HG02970 (cell line): ENCODE measurements around the gene ELAVL3.
"Not testable (repeated sequence)": the region's sequence is repeated elsewhere in the genome, so short reads cannot be mapped to it uniquely, and the experiment has no call there.

Experiments used
- ATAC-seq: cut with Tn5 transposase; IDR thresholded peaks from one replicate; pipeline ENCODE4 v1.9.1; 2021; ENCODE audit warnings: mild to moderate bottlenecking, moderate library complexity, moderate number of reproducible peaks; ENCODE audit not compliant: unreplicated experiment, low FRiP score

The ELAVL3 gene

DNA sequence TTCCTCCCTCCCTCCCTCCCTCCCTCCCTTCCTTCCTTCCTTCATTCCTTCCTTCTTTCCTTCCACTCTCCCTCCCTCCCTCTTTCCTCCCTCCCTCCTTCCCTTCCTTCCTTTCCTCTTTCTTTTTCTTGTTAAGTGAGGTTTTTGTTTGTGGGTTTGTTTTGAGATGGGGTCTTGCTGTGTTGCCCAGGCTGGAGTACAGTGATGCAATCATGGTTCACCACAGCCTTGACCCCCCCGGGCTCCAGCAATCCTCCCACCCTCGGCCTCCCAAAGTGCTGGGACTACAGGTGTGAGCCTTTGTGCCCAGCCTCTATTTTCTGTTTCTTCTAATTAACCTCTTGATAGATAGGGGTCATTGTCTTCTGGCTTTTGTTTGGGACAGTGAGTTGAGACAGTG, 19.4 kb downstream of the ELAVL3 start:
- no peak for ATAC-seq

- ATAC-seq: no peak
Measured at GRCh38 chr19:11460207-11460606, 20.6 kb downstream of the ELAVL3 start.

GRCh38 chr19:11458912-11459311, 21.9 kb downstream of the ELAVL3 start:
- not testable (repeated sequence) for ATAC-seq

GRCh38 chr19:11458236-11458900, 22.5 kb downstream of the ELAVL3 start:
- ATAC-seq: no peak

DNA sequence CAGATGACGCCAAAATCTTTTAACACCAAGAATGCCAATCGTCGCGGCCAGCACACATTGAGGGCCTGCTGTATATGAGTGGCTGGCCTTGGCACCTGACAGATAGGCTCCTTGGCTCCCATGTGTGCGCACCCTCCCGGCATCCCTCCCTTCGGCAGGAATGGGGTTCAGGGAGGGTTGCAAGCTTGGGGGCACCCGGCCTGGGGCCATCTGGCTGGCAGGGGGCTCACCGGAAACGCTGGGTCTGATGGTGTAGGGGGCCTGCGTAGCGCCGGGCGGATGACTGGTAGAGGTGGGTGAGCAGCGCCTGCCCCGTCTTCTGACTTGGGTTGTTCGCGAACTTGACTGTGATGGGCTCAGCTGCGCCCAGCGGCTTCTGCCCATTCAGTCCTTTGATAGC, 23.0 kb downstream of the ELAVL3 start:
- ATAC-seq: no peak

GRCh38 chr19:11457115-11457514, 23.7 kb downstream of the ELAVL3 start:
- ATAC-seq: no peak

DNA sequence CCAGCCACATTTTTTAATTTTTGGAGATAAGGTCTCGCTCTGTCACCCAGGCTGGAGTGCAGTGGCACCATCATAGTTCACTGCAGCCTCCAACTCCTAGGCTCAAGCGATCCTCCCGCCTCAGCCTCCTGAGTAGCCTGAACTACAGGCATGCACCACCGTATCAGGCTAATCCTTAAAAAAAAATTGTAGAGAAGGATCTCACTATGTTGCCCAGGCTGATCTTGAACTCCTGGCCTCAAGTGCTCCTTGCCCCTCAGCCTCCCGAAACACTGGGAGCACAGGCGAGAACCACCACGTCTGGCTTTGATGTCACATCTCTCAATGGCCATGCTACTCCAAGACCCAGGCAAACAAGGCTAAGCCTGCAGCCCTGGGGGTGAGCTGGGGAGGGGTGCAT, 24.2 kb downstream of the ELAVL3 start:
- no peak for ATAC-seq

DNA sequence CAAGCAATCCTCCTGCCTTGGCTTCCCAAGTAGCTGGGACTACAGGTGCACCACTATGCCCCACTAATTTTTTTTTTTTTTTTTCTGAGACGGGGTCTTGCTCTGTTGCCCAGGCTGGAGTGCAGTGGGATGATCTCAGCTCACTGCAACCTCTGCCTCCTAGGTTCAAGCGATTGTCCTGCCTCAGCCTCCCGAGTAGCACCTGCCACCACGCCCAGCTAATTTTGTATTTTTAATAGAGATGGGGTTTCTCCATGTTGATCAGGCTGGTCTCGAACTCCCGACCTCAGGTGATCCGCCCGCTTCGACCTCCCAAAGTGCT, 25.7 kb downstream of the ELAVL3 start:
- ATAC-seq: not testable (repeated sequence)

DNA sequence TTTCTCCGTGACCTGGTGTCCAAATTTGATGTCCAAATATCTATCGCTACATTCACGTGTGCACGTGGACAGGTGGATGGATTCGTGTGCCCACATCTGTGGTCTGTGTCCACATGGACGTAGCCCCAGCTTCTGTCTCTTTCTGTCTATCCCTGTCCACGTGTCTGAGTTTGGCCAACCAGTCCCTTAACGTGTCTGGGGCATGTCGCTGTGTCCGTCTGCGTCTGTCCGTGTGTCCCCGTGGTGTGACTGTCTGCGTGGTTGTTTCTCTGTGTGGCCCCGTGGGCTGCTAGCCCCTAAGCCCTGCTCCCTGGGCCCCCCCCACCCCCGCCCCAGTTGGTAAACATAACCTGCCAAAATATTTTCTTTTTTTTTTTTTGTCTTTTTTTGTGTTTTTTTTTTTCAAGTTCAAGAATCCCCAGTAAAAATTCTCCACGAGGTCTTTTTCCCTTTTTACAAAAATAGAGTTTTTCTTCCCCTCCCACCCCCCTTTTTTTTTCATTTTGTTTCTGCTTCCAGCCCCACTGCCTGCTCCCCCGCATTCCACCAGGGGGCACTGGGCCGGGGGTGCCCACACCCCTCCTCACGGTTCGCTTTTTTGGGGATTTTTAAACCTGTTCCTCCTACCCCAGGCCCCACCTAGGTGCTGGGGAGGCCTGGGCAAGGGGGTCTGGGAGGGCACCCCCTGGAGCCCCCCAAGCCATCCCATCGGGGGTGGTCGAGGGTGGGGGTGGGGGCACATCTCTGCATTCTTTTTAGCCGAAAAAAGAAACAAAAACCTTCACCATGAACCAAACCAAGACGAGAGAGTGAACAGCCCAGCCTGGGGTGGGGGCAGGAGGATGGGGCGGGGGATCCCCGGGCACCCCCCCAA, 27.1 kb downstream of the ELAVL3 start:
- ATAC-seq: no peak

DNA sequence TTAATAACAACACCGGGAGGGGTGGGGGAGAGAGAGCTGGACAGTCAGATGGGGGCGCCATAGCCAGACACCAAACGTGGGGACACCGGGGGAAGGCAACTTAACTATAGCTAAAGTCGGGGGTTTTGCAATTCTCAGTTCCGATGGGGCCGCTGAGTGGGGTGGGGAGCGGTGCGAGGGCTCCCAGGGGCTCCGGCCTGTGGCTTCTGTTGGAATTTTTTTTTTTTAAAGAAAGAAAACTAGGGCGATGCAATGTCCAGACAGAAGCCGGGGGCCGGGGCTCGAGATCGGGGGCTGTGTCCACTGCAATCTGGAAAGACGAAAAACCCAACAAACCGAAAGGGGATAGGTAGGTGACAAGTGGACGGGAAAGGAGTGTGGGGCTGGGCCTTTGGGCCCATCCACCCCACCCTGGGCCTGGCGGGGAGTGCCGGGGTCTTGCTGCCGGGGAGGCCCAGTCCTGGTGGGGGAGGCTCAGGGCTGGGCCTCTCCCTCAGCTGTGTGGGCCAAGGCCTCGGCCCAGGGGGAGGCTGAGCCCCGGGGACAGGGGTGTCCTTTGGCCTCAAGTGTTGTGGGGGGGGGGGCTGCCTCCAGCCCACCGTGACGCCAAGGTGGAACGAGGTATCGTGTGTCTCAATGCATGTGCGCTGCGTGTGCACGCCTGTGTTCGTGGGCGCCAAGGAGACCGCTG, 28.1 kb downstream of the ELAVL3 start:
- ATAC-seq: no peak

GRCh38 chr19:11451871-11452619, 28.8 kb downstream of the ELAVL3 start:
- ATAC-seq: no peak

DNA sequence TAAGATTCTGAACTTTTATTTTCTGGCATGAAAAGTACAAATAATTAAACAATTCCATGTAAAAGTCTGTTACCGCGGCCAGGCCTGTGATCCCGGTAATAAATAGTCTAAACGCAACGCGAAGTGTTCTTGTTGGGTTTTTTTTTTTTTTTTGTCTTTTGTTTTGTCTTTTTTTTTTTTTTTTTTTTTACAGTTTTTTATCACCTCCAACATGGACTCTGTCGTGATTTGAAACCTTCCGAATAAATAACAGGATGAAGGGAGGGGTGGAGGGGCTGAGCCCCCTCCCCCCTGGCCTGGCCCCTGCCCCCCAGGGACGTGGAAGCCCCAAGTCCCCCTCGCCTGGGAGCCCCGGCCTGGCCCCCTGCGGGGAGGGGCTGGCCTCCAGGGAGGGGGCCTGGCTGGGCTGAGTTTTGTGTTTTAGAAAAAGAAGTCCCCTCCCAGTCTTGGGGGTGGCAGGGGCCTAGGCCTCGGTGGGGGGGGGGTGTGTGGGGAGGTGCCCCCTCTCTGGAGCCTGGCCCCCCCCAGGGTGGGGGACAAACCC, 29.4 kb downstream of the ELAVL3 start:
- no peak for ATAC-seq

DNA sequence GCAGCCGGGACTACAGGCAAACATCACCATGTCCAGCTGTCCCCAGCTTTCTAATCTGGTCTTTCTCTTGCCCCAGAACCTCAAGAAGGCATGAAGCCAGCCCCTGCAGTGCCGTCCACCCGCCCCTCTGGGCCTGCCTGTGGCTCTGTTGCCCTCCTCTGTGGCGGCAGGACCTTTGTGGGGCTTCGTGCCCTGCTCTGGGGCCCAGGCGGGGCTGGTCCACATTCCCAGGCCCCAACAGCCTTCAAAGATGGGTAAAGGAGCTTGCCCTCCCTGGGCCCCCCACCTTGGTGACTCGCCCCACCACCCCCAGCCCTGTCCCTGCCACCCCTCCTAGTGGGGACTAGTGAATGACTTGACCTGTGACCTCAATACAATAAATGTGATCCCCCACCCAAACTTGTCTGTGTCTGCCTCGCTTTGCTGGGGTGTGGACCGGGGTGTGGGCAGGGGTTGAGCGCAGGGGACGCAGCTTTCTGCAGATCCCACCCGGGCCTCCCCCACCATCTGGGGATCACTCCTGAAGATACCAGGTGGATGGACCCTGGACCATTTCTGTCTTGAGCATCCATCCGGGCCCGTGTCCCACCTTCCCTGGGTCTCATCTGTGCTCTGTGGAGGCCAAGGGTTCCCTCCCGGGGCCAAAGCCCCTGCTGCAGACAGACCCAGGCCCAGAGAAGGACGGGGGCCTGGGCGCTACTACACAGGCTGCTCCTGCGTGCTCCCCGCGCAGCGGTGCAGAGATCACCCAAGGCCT, 30.1 kb downstream of the ELAVL3 start:
- ATAC-seq: no peak

DNA sequence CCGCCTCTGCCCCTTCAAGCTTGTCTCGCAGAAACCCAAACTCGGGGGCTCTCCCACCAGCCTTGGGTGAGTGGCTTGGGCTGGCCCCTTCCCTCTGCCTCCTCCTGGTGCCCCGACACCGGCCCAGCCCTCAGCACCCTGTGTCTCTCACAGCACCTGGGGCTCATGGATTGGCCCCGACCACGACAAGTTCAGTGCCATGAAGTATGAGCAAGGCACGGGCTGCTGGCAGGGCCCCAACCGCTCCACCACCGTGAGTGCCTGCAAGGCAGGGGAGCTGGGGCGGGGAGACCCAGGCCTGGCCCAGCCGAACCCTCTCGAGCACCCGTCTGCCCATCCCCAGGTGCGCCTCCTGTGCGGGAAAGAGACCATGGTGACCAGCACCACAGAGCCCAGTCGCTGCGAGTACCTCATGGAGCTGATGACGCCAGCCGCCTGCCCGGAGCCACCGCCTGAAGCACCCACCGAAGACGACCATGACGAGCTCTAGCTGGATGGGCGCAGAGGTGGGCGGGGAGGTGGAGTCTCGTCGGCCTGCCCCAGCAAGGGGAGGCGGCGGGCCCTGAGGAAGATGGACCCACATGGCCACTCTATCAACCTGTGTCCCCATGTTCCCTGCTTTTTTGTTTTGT, 31.8 kb downstream of the ELAVL3 start:
- ATAC-seq: no peak

DNA sequence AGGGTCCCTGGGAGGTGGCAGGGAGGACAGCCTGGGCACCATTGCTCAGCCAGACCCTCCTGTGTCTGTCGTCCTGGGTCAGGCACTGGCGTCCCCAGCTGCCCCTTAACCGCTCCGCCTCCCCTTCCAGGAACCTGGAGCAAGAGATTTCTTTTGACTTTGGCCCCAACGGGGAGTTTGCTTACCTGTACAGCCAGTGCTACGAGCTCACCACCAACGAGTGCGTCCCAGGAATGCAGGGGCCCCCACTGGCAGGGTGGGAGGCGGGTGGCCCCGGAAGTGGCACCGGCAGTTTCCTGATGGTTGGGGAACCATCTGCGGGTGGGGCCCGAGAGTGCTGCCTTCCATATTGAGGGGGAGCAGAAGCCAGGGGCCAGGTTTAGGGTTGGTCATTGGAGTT, 32.4 kb downstream of the ELAVL3 start:
- no peak for ATAC-seq

- no peak for ATAC-seq
Measured at GRCh38 chr19:11447347-11448262, 33.2 kb downstream of the ELAVL3 start.

- no peak for ATAC-seq
Measured at GRCh38 chr19:11446652-11447301, 34.1 kb downstream of the ELAVL3 start.

GRCh38 chr19:11446271-11446651, 34.6 kb downstream of the ELAVL3 start:
- no peak for ATAC-seq
